Vagina (tissue), 2 donors: ENCODE data around the gene DIP2B.

Experiments used
- CTCF ChIP-seq, 3 experiments: fragments of 450-650 bp in 2 of 3; fragments of 200-600 bp in 1 of 3; sonication (generic) in 1 of 3; IDR thresholded peaks; one replicate each; pipeline ENCODE4 v1.5.1; 2017 to 2019; ENCODE audit warnings: antibody characterized with exemption in 3 of 3, mild to moderate bottlenecking in 2 of 3, moderate library complexity in 2 of 3
- POLR2A ChIP-seq, 2 donors: fragments of 450-650 bp; IDR thresholded peaks; one replicate each; pipeline ENCODE4 v1.6.1; 2017; ENCODE audit warnings: antibody characterized with exemption in 2 of 2, mild to moderate bottlenecking in 2 of 2, moderate library complexity in 2 of 2
- POLR2AphosphoS5 ChIP-seq, 2 donors: sonication (generic); formaldehyde crosslinking; IDR thresholded peaks; one replicate each; pipeline ENCODE4 v1.9.0; 2017; ENCODE audit warnings: antibody characterized with exemption in 2 of 2, mild to moderate bottlenecking in 2 of 2, low read depth in 1 of 2; ENCODE audit not compliant: insufficient read depth in 1 of 2

- no peak for TF ChIP-seq CTCF (IDR thresholded peaks at IDR 0.05)
- TF ChIP-seq POLR2A (IDR thresholded peaks at IDR 0.05), result no peak
- TF ChIP-seq POLR2AphosphoS5 (IDR thresholded peaks at IDR 0.05; ENCODE audit: insufficient read depth in 1 of 2, low read depth in 1 of 2), result no peak
Measured at GRCh38 chr12:50746431-50746830, 241.6 kb downstream of the DIP2B start.
